OCI-LY3 (cell line): ENCODE measurements around the gene CARF.

Experiments used
- CTCF ChIP-seq: fragments of 200-600, 300-600 bp; sonication (generic); IDR thresholded peaks from 2 replicates; pipeline ENCODE4 v1.5.1; 2014; ENCODE audit warnings: antibody characterized with exemption, low read length, low read depth
- EZH2phosphoT487 ChIP-seq: fragments of 200-600 bp; shearing (Covaris generic); IDR thresholded peaks from 2 replicates; pipeline ENCODE4 v1.6.1; 2018; ENCODE audit warnings: antibody characterized with exemption, mixed run types, low read depth

- no peak for TF ChIP-seq CTCF
- TF ChIP-seq EZH2phosphoT487, result no peak
Observed at GRCh38 chr2:202963712-202964111, 51.6 kb downstream of the CARF start.
